GM19395 (cell line): ENCODE results near the gene TRAPPC11.

Experiments
- ATAC-seq: cut with Tn5 transposase; IDR thresholded peaks from one replicate; pipeline ENCODE4 v1.9.1; 2021; ENCODE audit warnings: mild to moderate bottlenecking, moderate library complexity; ENCODE audit not compliant: unreplicated experiment

The TRAPPC11 gene

GRCh38 chr4:183755596-183755995 lies 96.5 kb downstream of the TRAPPC11 start:
- ATAC-seq, result no peak

GRCh38 chr4:183757060-183757459 lies 98.0 kb downstream of the TRAPPC11 start:
- no peak for ATAC-seq

GRCh38 chr4:183758061-183758757 lies 99.1 kb downstream of the TRAPPC11 start:
- no peak for ATAC-seq

GRCh38 chr4:183758758-183759447 lies 99.8 kb downstream of the TRAPPC11 start:
- no peak for ATAC-seq

GRCh38 chr4:183760326-183760725 lies 101.2 kb downstream of the TRAPPC11 start:
- no peak for ATAC-seq
